ENCODE data around the gene PCSK5. TPM values are rescaled to one million over a fixed set of nuclear protein-coding genes. Genes with fewer than 3 reads are reported as not detected.
A peak's percentile ranks its signal among the peaks of the same experiment; 100 is the strongest.

PCSK5 gene
- polyA plus RNA-seq, 1 donor from 2014 or later = 1.7 TPM

DNA sequence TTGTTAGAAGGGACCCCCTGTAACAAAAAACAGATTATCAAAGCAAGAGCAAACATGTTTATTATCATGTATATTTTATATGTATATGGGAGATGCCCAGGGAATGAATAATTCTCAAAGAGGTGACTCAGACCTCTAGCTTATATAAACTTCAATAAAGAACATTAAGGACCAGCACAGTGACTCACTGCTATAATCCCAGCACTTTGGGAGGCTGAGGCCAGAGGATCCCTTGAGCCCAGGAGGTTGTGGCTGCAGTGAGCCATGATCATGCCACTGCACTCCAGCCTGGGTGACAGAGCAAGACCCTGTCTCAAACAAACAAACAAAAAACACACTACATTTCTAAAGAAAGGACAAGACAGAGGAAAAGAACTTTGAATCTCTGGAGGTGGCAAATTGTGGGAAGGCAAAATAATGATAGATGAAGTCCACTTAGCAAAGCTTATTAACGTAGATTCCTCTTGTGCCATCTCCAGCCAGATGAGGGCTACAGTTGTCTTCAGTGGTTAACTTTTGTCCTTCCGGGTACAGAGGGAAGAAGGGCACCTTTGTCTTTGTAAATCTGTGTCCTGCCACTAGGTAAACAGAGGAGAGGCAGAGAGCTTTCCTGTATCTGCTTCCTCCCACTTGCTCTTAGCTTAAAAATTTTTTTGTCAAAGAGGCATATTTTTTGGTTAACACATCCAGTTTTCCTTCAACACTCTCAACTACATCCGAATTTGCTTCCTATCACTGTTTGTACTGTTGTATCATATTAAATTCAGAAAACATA is 511.3 kb downstream of the PCSK5 start:
- H3K4me2 ChIP-seq (ENCODE audit: low read length) = no peak overlapping the region
- no peak overlapping the region for H3K4me3 ChIP-seq (ENCODE audit: low read length)
- H3K79me2 ChIP-seq (replicated peaks; ENCODE audit: insufficient read depth, low read length) = no peaks in the 10 kb centered on the region
- H3F3A ChIP-seq (ENCODE audit: insufficient read depth, low read length, poor library complexity, severe bottlenecking) = no peaks in the 10 kb centered on the region
- no peaks in the 10 kb centered on the region for H3K9me3 ChIP-seq (ENCODE audit: low read length)
- no peaks in the 10 kb centered on the region for H3K36me3 ChIP-seq (ENCODE audit: insufficient read depth, low read length)
- TF ChIP-seq TAF1 (IDR thresholded peaks at IDR 0.05; ENCODE audit: low read depth) (no peak), MXI1 (conservative IDR thresholded peaks at IDR 0.05; ENCODE audit: poor library complexity, severe bottlenecking) (no peak), RAD21 (conservative IDR thresholded peaks at IDR 0.05) (no peak), EZH2 (IDR thresholded peaks at IDR 0.05; ENCODE audit: borderline replicate concordance, insufficient read depth, low read length, poor library complexity, severe bottlenecking) (no peak), EP300 (conservative IDR thresholded peaks at IDR 0.05; ENCODE audit: poor library complexity, severe bottlenecking) (no peak), SMC3 (conservative IDR thresholded peaks at IDR 0.05; ENCODE audit: poor library complexity) (no peak), POLR2AphosphoS5 (IDR thresholded peaks at IDR 0.05) (no peak)
- TF ChIP-seq, protein P1, sequence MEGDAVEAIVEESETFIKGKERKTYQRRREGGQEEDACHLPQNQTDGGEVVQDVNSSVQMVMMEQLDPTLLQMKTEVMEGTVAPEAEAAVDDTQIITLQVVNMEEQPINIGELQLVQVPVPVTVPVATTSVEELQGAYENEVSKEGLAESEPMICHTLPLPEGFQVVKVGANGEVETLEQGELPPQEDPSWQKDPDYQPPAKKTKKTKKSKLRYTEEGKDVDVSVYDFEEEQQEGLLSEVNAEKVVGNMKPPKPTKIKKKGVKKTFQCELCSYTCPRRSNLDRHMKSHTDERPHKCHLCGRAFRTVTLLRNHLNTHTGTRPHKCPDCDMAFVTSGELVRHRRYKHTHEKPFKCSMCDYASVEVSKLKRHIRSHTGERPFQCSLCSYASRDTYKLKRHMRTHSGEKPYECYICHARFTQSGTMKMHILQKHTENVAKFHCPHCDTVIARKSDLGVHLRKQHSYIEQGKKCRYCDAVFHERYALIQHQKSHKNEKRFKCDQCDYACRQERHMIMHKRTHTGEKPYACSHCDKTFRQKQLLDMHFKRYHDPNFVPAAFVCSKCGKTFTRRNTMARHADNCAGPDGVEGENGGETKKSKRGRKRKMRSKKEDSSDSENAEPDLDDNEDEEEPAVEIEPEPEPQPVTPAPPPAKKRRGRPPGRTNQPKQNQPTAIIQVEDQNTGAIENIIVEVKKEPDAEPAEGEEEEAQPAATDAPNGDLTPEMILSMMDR (IDR thresholded peaks at IDR 0.05; ENCODE audit: poor library complexity, severe bottlenecking) = no peak
- TF ChIP-seq, protein P2, sequence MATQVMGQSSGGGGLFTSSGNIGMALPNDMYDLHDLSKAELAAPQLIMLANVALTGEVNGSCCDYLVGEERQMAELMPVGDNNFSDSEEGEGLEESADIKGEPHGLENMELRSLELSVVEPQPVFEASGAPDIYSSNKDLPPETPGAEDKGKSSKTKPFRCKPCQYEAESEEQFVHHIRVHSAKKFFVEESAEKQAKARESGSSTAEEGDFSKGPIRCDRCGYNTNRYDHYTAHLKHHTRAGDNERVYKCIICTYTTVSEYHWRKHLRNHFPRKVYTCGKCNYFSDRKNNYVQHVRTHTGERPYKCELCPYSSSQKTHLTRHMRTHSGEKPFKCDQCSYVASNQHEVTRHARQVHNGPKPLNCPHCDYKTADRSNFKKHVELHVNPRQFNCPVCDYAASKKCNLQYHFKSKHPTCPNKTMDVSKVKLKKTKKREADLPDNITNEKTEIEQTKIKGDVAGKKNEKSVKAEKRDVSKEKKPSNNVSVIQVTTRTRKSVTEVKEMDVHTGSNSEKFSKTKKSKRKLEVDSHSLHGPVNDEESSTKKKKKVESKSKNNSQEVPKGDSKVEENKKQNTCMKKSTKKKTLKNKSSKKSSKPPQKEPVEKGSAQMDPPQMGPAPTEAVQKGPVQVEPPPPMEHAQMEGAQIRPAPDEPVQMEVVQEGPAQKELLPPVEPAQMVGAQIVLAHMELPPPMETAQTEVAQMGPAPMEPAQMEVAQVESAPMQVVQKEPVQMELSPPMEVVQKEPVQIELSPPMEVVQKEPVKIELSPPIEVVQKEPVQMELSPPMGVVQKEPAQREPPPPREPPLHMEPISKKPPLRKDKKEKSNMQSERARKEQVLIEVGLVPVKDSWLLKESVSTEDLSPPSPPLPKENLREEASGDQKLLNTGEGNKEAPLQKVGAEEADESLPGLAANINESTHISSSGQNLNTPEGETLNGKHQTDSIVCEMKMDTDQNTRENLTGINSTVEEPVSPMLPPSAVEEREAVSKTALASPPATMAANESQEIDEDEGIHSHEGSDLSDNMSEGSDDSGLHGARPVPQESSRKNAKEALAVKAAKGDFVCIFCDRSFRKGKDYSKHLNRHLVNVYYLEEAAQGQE (IDR thresholded peaks at IDR 0.05; ENCODE audit: borderline replicate concordance) = no peak
- no peak overlapping the region for H2AFZ ChIP-seq (ENCODE audit: low read depth, low read length)
- no peak overlapping the region for H3K27ac ChIP-seq (ENCODE audit: low read length)
- H3K9ac ChIP-seq (ENCODE audit: low read length) = no peak overlapping the region
- H3K27me3 ChIP-seq (ENCODE audit: insufficient read depth, low read depth, low read length) = no peaks in the 10 kb centered on the region
- no peaks in the 10 kb centered on the region for H3K9me2 ChIP-seq (ENCODE audit: insufficient read depth, low read length)
- H4K20me1 ChIP-seq (ENCODE audit: insufficient read depth) = no peaks in the 10 kb centered on the region

DNA sequence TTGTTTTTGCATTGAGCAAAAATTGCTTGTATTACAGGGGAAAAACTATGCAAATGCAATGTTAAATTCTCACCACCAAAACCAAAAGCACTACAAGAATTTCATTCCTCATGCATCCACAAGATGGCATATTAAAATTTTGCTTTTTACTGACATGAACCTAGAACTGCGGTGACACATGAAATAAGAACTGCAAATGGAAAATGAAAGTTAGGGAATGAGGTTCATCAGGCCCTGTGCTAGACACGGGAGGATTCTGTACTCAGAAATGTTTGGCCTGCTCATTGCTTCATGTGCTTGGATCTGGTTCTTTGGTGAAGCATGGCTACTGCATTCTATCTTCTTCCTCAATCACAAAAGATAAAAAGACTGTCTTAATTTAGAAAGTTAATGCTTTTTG is 512.9 kb downstream of the PCSK5 start:
- H3K27me3 ChIP-seq (ENCODE audit: insufficient read depth, low read depth, low read length) = no peaks in the 10 kb centered on the region
- H3K4me3 ChIP-seq (ENCODE audit: low read length) = no peak overlapping the region
- H3F3A ChIP-seq (ENCODE audit: insufficient read depth, low read length, poor library complexity, severe bottlenecking) = no peaks in the 10 kb centered on the region
- H3K27ac ChIP-seq (ENCODE audit: low read length) = no peak overlapping the region
- no peak overlapping the region for H2AFZ ChIP-seq (ENCODE audit: low read depth, low read length)
- H3K79me2 ChIP-seq (replicated peaks; ENCODE audit: insufficient read depth, low read length) = no peaks in the 10 kb centered on the region
- no peaks in the 10 kb centered on the region for H3K9me3 ChIP-seq (ENCODE audit: low read length)
- H4K20me1 ChIP-seq (ENCODE audit: insufficient read depth) = no peaks in the 10 kb centered on the region
- no peaks in the 10 kb centered on the region for H3K9me2 ChIP-seq (ENCODE audit: insufficient read depth, low read length)
- TF ChIP-seq, protein P2 (IDR thresholded peaks at IDR 0.05; ENCODE audit: borderline replicate concordance) = no peak
- peak; percentile 73 for TF ChIP-seq SMC3 (conservative IDR thresholded peaks at IDR 0.05; ENCODE audit: poor library complexity)
- TF ChIP-seq RAD21 (conservative IDR thresholded peaks at IDR 0.05) = peak; percentile 60
- TF ChIP-seq, protein P1 (IDR thresholded peaks at IDR 0.05; ENCODE audit: poor library complexity, severe bottlenecking) = peak; percentile 65
- no peak for TF ChIP-seq EP300 (conservative IDR thresholded peaks at IDR 0.05; ENCODE audit: poor library complexity, severe bottlenecking)
- no peak overlapping the region for H3K9ac ChIP-seq (ENCODE audit: low read length)
- H3K36me3 ChIP-seq (ENCODE audit: insufficient read depth, low read length) = no peaks in the 10 kb centered on the region
- no peak overlapping the region for H3K4me2 ChIP-seq (ENCODE audit: low read length)

Measured in neural cell (in vitro differentiated cells).